HepG2 (cell line): ENCODE measurements around the gene MTSS2. TPM values are rescaled to one million over a fixed set of nuclear protein-coding genes. Genes with fewer than 3 reads are reported as not detected.

Source experiments
- ATRX ChIP-seq: sonication (generic); formaldehyde crosslinking; IDR thresholded peaks from 2 replicates; pipeline ENCODE4 v1.4.0; 2020; ENCODE audit warnings: missing genetic modification reagents, borderline replicate concordance
- CC2D1A ChIP-seq: sonication (generic); formaldehyde crosslinking; IDR thresholded peaks from 2 replicates; pipeline ENCODE4 v1.8.1; 2023; ENCODE audit warnings: mild to moderate bottlenecking, missing genetic modification reagents
- ESRRA ChIP-seq: sonication (generic); formaldehyde crosslinking; IDR thresholded peaks from 2 replicates; pipeline ENCODE4 v1.5.1; 2020; ENCODE audit warnings: mild to moderate bottlenecking, low read depth, missing genetic modification reagents
- FLYWCH1 ChIP-seq: sonication (generic); formaldehyde crosslinking; IDR thresholded peaks from 2 replicates; pipeline ENCODE4 v1.8.1; 2023; ENCODE audit warnings: mild to moderate bottlenecking, missing genetic modification reagents
- KAT2B ChIP-seq: fragments of 150-350 bp; IDR thresholded peaks from 2 replicates; pipeline ENCODE4 v1.6.1; 2014; ENCODE audit warnings: low read depth, low read length, borderline replicate concordance
- KLF9 ChIP-seq: IDR thresholded peaks from 2 replicates; pipeline ENCODE4 v1.6.1; 2016; ENCODE audit warnings: low read depth
- LRRFIP1 ChIP-seq: sonication (generic); formaldehyde crosslinking; conservative IDR thresholded peaks from 2 replicates; pipeline ENCODE4 v1.4.0; 2020; ENCODE audit warnings: missing genetic modification reagents
- NFATC3 ChIP-seq: sonication (generic); formaldehyde crosslinking; IDR thresholded peaks from 2 replicates; pipeline ENCODE4 v1.5.1; 2020; ENCODE audit warnings: mild to moderate bottlenecking, missing genetic modification reagents
- POLR2G ChIP-seq: fragments of 200-400 bp; formaldehyde crosslinking; IDR thresholded peaks from 2 replicates; pipeline ENCODE4 v1.6.1; 2018; ENCODE audit warnings: mild to moderate bottlenecking, low read depth, low read length, moderate library complexity
- PTBP1 ChIP-seq: fragments of 200-400 bp; formaldehyde crosslinking; IDR thresholded peaks from 2 replicates; pipeline ENCODE4 v1.6.1; 2018; ENCODE audit warnings: low read length, low read depth; ENCODE audit not compliant: poor library complexity, severe bottlenecking
- SMAD1 ChIP-seq: sonication (generic); formaldehyde crosslinking; IDR thresholded peaks from 2 replicates; pipeline ENCODE4 v1.4.0; 2020; ENCODE audit warnings: missing genetic modification reagents, low read depth, mild to moderate bottlenecking, borderline replicate concordance
- TCF7L2 ChIP-seq: IDR thresholded peaks from 2 replicates; pipeline ENCODE4 v1.6.1; 2011; ENCODE audit warnings: mild to moderate bottlenecking, low read depth, low read length, moderate library complexity
- UBTF ChIP-seq: sonication (generic); formaldehyde crosslinking; IDR thresholded peaks from 2 replicates; pipeline ENCODE4 v1.4.0; 2020; ENCODE audit warnings: mild to moderate bottlenecking, missing genetic modification reagents
- ZFP36 ChIP-seq: fragments of 150-350 bp; IDR thresholded peaks from 2 replicates; pipeline ENCODE4 v1.6.1; 2018; ENCODE audit warnings: borderline replicate concordance, low read length, low read depth; ENCODE audit not compliant: partially characterized antibody
- ZNF34 ChIP-seq: sonication (generic); formaldehyde crosslinking; IDR thresholded peaks from 2 replicates; pipeline ENCODE4 v1.4.0; 2020; ENCODE audit warnings: mild to moderate bottlenecking, missing genetic modification reagents, borderline replicate concordance
- ZNF564 ChIP-seq: sonication (generic); formaldehyde crosslinking; IDR thresholded peaks from 2 replicates; pipeline ENCODE4 v1.8.1; 2023; ENCODE audit warnings: mild to moderate bottlenecking, missing genetic modification reagents
- ZSCAN29 ChIP-seq: sonication (generic); formaldehyde crosslinking; conservative IDR thresholded peaks from 2 replicates; pipeline ENCODE4 v1.4.0; 2020; ENCODE audit warnings: mild to moderate bottlenecking, missing genetic modification reagents
- polyA plus RNA-seq, 8 experiments: library from polyadenylated mRNA; depleted of rRNA in 3 of 8; stranded (reverse) in 7 of 8; unstranded in 1 of 8; fragments of >200 nt; fragmentation: Illumina TruSeq in 4 of 8; extraction: Trizol in 4 of 8; gene quantifications; 2 replicates each; pipeline versions ENCODE4 v1.2.1 to v1.2.3, GENCODE V29; 2011 to 2016; ENCODE audit warnings: low read depth in 4 of 8, missing spikeins in 1 of 8, mixed read lengths in 1 of 8; ENCODE audit not compliant: insufficient read depth in 1 of 8
- total RNA-seq, 5 experiments: library from RNA; depleted of rRNA; stranded (reverse); fragments of >200 nt; fragmentation: Illumina TruSeq; extraction: Trizol; gene quantifications; 2 replicates each; pipeline ENCODE4 v1.2.3, GENCODE V29; 2016; ENCODE audit warnings: low read depth in 1 of 5
- TF ChIP-seq, protein P1 (sequence below): sonication (generic); formaldehyde crosslinking; IDR thresholded peaks from 2 replicates; pipeline ENCODE4 v1.4.0; 2020; ENCODE audit warnings: low read depth, missing genetic modification reagents

Gene MTSS2
- total and polyA plus RNA-seq, 2 of the 13 experiments (the other 11 are each of a cell fraction or from before 2014, with no cell fraction given), result 132 to 242 TPM

DNA sequence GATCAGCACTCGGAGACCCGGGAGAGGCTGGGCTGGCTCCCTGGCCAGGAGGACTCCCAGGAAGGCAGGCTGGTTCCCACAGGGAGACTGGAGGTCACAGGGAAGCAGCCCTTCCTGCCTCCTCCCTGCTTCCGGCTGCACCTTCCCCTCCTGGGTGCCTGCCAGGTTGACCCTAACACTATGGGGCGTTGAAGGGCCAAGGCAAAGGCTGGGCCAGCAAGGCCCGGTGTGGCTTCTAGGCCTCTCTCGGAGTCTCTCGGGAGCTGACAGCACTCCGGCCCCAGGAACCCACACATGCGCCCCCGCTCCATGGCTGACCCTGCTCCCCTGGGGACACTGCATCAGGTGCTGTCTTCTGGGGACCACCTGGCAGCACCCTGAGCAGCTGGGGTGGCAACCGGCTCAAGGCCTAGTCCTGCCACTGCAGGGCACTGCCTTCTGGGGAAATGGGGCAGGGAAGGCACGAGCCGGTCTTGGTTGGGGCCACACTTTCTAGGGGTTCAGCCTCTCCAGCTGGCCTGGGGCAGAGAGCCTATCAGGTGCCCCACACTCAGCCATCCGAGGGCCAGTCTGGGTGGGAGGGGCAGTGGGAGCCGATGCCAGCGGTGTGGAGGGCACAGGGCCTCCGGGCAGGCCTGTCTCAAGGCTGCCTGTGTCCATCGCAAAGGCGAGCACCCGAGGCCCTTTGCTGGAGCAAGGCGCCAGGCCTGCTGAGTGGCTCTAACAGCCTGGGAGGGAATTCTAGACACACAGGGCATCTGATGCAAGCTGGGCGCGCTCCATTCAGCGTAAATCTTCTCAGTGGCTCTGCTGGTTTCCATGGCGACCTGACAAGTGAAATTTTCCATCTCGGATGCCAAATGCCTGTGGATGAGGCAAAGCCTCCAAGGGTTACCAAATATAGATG lies 5.6 kb upstream of the MTSS2 start (continued):
- TF ChIP-seq, protein P1, sequence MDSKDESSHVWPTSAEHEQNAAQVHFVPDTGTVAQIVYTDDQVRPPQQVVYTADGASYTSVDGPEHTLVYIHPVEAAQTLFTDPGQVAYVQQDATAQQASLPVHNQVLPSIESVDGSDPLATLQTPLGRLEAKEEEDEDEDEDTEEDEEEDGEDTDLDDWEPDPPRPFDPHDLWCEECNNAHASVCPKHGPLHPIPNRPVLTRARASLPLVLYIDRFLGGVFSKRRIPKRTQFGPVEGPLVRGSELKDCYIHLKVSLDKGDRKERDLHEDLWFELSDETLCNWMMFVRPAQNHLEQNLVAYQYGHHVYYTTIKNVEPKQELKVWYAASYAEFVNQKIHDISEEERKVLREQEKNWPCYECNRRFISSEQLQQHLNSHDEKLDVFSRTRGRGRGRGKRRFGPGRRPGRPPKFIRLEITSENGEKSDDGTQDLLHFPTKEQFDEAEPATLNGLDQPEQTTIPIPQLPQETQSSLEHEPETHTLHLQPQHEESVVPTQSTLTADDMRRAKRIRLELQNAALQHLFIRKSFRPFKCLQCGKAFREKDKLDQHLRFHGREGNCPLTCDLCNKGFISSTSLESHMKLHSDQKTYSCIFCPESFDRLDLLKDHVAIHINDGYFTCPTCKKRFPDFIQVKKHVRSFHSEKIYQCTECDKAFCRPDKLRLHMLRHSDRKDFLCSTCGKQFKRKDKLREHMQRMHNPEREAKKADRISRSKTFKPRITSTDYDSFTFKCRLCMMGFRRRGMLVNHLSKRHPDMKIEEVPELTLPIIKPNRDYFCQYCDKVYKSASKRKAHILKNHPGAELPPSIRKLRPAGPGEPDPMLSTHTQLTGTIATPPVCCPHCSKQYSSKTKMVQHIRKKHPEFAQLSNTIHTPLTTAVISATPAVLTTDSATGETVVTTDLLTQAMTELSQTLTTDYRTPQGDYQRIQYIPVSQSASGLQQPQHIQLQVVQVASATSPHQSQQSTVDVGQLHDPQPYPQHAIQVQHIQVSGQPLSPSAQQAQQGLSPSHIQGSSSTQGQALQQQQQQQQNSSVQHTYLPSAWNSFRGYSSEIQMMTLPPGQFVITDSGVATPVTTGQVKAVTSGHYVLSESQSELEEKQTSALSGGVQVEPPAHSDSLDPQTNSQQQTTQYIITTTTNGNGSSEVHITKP, result no peak
- TF ChIP-seq CC2D1A (CRISPR knock-in tag), result no peak
- no peak for TF ChIP-seq ZNF34 (CRISPR knock-in tag)
- TF ChIP-seq ATRX, result no peak
- no peak for TF ChIP-seq ZSCAN29 (CRISPR knock-in tag)
- no peak for TF ChIP-seq KAT2B
- no peak for TF ChIP-seq LRRFIP1
- TF ChIP-seq UBTF (CRISPR knock-in tag), result peak; percentile 34; the same call in 1 of the 2 replicates
- no peak for TF ChIP-seq KLF9 (CRISPR knock-in tag)
- no peak for TF ChIP-seq FLYWCH1 (CRISPR knock-in tag)
- no peak for TF ChIP-seq ESRRA (CRISPR knock-in tag)
- no peak for TF ChIP-seq NFATC3
- no peak for TF ChIP-seq PTBP1
- TF ChIP-seq TCF7L2, result no peak
- TF ChIP-seq ZFP36, result no peak
- no peak for TF ChIP-seq SMAD1 (CRISPR knock-in tag)
- TF ChIP-seq POLR2G, result no peak
- no peak for TF ChIP-seq ZNF564
